SK-N-SH treated with all-trans-retinoic acid at 6 μM for 48 hours (cell line): ENCODE measurements around the gene SLC44A5.

Experiments used
- ATAC-seq: fragments of 200-7000 bp; cut with Tn5 transposase; 3 replicates; pipeline ENCODE4 v1.9.1; 2020; ENCODE audit warnings: mild to moderate bottlenecking, moderate library complexity
- ARNTL ChIP-seq: fragments of 450-650 bp; formaldehyde crosslinking; IDR thresholded peaks from 2 replicates; pipeline ENCODE4 v1.5.0; 2020; ENCODE audit warnings: low read depth, mild to moderate bottlenecking, moderate library complexity, borderline replicate concordance
- BACH2 ChIP-seq: fragments of 250-450 bp; sonication (Bioruptor Pico); IDR thresholded peaks from 2 replicates; pipeline ENCODE4 v1.9.0; 2021; ENCODE audit warnings: mild to moderate bottlenecking, borderline replicate concordance
- CSDC2 ChIP-seq: fragments of 250-450 bp; sonication (Bioruptor Pico); IDR thresholded peaks from 2 replicates; pipeline ENCODE4 v1.5.0; 2020; ENCODE audit warnings: mild to moderate bottlenecking, moderate library complexity
- ESRRG ChIP-seq: fragments of 250-450 bp; sonication (Bioruptor Pico); IDR thresholded peaks from 2 replicates; pipeline ENCODE4 v1.6.1; 2021; ENCODE audit warnings: mild to moderate bottlenecking
- GLIS3 ChIP-seq: fragments of 250-450 bp; sonication (Bioruptor Pico); IDR thresholded peaks from 2 replicates; pipeline ENCODE4 v1.5.0; 2020; ENCODE audit warnings: mild to moderate bottlenecking, moderate library complexity
- ISL1 ChIP-seq: fragments of 250-450 bp; sonication (Bioruptor Pico); IDR thresholded peaks from 2 replicates; pipeline ENCODE4 v2.1.2; 2022; ENCODE audit warnings: mild to moderate bottlenecking, moderate library complexity
- OSR1 ChIP-seq: fragments of 250-450 bp; sonication (Bioruptor Pico); IDR thresholded peaks from 2 replicates; pipeline ENCODE4 v1.8.0; 2022; ENCODE audit warnings: moderate library complexity, mild to moderate bottlenecking, inconsistent platforms
- POU6F1 ChIP-seq: fragments of 250-450 bp; sonication (Bioruptor Pico); IDR thresholded peaks from 2 replicates; pipeline ENCODE4 v1.8.0; 2021; ENCODE audit warnings: low read depth, mild to moderate bottlenecking, moderate library complexity, borderline replicate concordance
- PPARA ChIP-seq: fragments of 250-450 bp; sonication (Bioruptor Pico); IDR thresholded peaks from 2 replicates; pipeline ENCODE4 v1.5.0; 2020; ENCODE audit warnings: mild to moderate bottlenecking, borderline replicate concordance
- RARB ChIP-seq: fragments of 250-450 bp; sonication (Bioruptor Pico); IDR thresholded peaks from 2 replicates; pipeline ENCODE4 v1.8.0; 2021; ENCODE audit warnings: mild to moderate bottlenecking, moderate library complexity
- SNAI2 ChIP-seq: fragments of 250-450 bp; sonication (Bioruptor Pico); IDR thresholded peaks from 2 replicates; pipeline ENCODE4 v1.5.0; 2020; ENCODE audit warnings: mild to moderate bottlenecking, moderate library complexity
- TCF4 ChIP-seq: fragments of 250-450 bp; sonication (Bioruptor Pico); IDR thresholded peaks from 2 replicates; pipeline ENCODE4 v1.8.0; 2021; ENCODE audit warnings: mild to moderate bottlenecking, moderate library complexity, borderline replicate concordance
- TOX ChIP-seq: fragments of 250-450 bp; sonication (Bioruptor Pico); IDR thresholded peaks from 2 replicates; pipeline ENCODE4 v1.8.0; 2021; ENCODE audit warnings: mild to moderate bottlenecking, moderate library complexity, borderline replicate concordance
- ZC3H10 ChIP-seq: fragments of 250-450 bp; sonication (Bioruptor Pico); IDR thresholded peaks from 2 replicates; pipeline ENCODE4 v1.5.1; 2021; ENCODE audit warnings: mild to moderate bottlenecking, moderate library complexity
- ZFP3 ChIP-seq: fragments of 250-450 bp; sonication (Bioruptor Pico); IDR thresholded peaks from 2 replicates; pipeline ENCODE4 v1.5.0; 2020; ENCODE audit warnings: mild to moderate bottlenecking, moderate library complexity
- ZFP30 ChIP-seq: fragments of 450-650 bp; formaldehyde crosslinking; IDR thresholded peaks from 2 replicates; pipeline ENCODE4 v1.5.0; 2022; ENCODE audit warnings: mild to moderate bottlenecking, moderate library complexity
- ZNF70 ChIP-seq: fragments of 450-650 bp; formaldehyde crosslinking; IDR thresholded peaks from 2 replicates; pipeline ENCODE4 v1.5.0; 2020; ENCODE audit warnings: mild to moderate bottlenecking, moderate library complexity
- ZNF8 ChIP-seq: fragments of 450-650 bp; formaldehyde crosslinking; IDR thresholded peaks from 2 replicates; pipeline ENCODE4 v1.5.0; 2020; ENCODE audit warnings: mild to moderate bottlenecking, moderate library complexity
- TF ChIP-seq, protein P1 (sequence below): fragments of 250-450 bp; sonication (Bioruptor Pico); IDR thresholded peaks from 2 replicates; pipeline ENCODE4 v1.5.1; 2020; ENCODE audit warnings: low read depth, mild to moderate bottlenecking, moderate library complexity
- TF ChIP-seq, protein P2 (sequence below): fragments of 250-450 bp; sonication (Bioruptor Pico); IDR thresholded peaks from 2 replicates; pipeline ENCODE4 v1.8.0; 2020; ENCODE audit warnings: mild to moderate bottlenecking, moderate library complexity, borderline replicate concordance
- TF ChIP-seq, protein P3 (sequence below): fragments of 250-450 bp; sonication (Bioruptor Pico); IDR thresholded peaks from 2 replicates; pipeline ENCODE4 v1.5.0; 2020; ENCODE audit warnings: mild to moderate bottlenecking, moderate library complexity
- TF ChIP-seq, protein P4 (sequence below): fragments of 250-450 bp; sonication (Bioruptor Pico); IDR thresholded peaks from 2 replicates; pipeline ENCODE4 v1.5.1; 2021; ENCODE audit warnings: mild to moderate bottlenecking, moderate library complexity

Gene SLC44A5

GRCh38 chr1:75528001-75528400, 82.9 kb downstream of the SLC44A5 start:
- TF ChIP-seq, protein P1, sequence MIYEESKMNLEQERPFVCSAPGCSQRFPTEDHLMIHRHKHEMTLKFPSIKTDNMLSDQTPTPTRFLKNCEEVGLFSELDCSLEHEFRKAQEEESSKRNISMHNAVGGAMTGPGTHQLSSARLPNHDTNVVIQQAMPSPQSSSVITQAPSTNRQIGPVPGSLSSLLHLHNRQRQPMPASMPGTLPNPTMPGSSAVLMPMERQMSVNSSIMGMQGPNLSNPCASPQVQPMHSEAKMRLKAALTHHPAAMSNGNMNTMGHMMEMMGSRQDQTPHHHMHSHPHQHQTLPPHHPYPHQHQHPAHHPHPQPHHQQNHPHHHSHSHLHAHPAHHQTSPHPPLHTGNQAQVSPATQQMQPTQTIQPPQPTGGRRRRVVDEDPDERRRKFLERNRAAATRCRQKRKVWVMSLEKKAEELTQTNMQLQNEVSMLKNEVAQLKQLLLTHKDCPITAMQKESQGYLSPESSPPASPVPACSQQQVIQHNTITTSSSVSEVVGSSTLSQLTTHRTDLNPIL (CRISPR knock-in tag) = no peak
- TF ChIP-seq CSDC2 = no peak
- no peak for TF ChIP-seq TOX (CRISPR knock-in tag)
- no peak for TF ChIP-seq SNAI2 (CRISPR knock-in tag)
- TF ChIP-seq OSR1 (CRISPR knock-in tag) = no peak
- TF ChIP-seq ZNF70 (CRISPR knock-in tag) = no peak
- no peak for TF ChIP-seq ZNF8 (CRISPR knock-in tag)
- no peak for TF ChIP-seq ISL1 (CRISPR knock-in tag)
- no peak for TF ChIP-seq TCF4 (CRISPR knock-in tag)
- TF ChIP-seq POU6F1 (CRISPR knock-in tag) = no peak
- no peak for ATAC-seq

DNA sequence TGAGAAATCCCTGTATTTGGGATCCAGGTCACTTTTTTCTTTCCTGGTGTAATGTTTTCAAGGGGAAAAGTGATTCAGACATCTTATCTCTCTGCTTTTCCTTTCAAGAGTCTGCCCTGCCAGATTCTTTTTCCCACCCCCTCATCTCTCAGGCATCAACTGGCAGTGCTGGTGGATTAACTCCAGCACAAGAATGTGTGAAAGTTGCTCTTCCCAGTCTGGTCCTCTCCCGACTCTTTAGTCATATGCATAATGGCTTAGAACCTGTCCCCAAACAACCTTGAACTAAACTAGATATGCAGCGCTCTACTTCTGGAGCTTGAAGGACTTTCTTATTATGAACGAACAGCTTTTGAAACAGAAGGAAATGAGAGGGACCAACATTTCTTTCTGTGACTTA, 88.5 kb downstream of the SLC44A5 start:
- peak; percentile 76 for ATAC-seq
- TF ChIP-seq ISL1 (CRISPR knock-in tag) = peak; percentile 55; the same call in 1 of the 2 replicates
- TF ChIP-seq BACH2 (CRISPR knock-in tag) = no peak

- TF ChIP-seq PPARA (no peak), ZFP30 (CRISPR knock-in tag) (no peak), ZC3H10 (no peak), TCF4 (CRISPR knock-in tag) (no peak), ISL1 (CRISPR knock-in tag) (no peak), ZFP3 (no peak), CSDC2 (no peak), SNAI2 (CRISPR knock-in tag) (no peak), POU6F1 (CRISPR knock-in tag) (no peak), GLIS3 (CRISPR knock-in tag) (no peak), BACH2 (CRISPR knock-in tag) (no peak), RARB (CRISPR knock-in tag) (no peak), ZNF8 (CRISPR knock-in tag) (no peak), TOX (CRISPR knock-in tag) (no peak), ARNTL (CRISPR knock-in tag) (no peak), OSR1 (CRISPR knock-in tag) (no peak), ESRRG (CRISPR knock-in tag) (no peak)
- TF ChIP-seq, protein P2, sequence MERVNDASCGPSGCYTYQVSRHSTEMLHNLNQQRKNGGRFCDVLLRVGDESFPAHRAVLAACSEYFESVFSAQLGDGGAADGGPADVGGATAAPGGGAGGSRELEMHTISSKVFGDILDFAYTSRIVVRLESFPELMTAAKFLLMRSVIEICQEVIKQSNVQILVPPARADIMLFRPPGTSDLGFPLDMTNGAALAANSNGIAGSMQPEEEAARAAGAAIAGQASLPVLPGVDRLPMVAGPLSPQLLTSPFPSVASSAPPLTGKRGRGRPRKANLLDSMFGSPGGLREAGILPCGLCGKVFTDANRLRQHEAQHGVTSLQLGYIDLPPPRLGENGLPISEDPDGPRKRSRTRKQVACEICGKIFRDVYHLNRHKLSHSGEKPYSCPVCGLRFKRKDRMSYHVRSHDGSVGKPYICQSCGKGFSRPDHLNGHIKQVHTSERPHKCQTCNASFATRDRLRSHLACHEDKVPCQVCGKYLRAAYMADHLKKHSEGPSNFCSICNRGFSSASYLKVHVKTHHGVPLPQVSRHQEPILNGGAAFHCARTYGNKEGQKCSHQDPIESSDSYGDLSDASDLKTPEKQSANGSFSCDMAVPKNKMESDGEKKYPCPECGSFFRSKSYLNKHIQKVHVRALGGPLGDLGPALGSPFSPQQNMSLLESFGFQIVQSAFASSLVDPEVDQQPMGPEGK (CRISPR knock-in tag) = no peak
- TF ChIP-seq, protein P3, sequence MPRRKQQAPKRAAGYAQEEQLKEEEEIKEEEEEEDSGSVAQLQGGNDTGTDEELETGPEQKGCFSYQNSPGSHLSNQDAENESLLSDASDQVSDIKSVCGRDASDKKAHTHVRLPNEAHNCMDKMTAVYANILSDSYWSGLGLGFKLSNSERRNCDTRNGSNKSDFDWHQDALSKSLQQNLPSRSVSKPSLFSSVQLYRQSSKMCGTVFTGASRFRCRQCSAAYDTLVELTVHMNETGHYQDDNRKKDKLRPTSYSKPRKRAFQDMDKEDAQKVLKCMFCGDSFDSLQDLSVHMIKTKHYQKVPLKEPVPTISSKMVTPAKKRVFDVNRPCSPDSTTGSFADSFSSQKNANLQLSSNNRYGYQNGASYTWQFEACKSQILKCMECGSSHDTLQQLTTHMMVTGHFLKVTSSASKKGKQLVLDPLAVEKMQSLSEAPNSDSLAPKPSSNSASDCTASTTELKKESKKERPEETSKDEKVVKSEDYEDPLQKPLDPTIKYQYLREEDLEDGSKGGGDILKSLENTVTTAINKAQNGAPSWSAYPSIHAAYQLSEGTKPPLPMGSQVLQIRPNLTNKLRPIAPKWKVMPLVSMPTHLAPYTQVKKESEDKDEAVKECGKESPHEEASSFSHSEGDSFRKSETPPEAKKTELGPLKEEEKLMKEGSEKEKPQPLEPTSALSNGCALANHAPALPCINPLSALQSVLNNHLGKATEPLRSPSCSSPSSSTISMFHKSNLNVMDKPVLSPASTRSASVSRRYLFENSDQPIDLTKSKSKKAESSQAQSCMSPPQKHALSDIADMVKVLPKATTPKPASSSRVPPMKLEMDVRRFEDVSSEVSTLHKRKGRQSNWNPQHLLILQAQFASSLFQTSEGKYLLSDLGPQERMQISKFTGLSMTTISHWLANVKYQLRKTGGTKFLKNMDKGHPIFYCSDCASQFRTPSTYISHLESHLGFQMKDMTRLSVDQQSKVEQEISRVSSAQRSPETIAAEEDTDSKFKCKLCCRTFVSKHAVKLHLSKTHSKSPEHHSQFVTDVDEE (CRISPR knock-in tag) = no peak
- TF ChIP-seq, protein P4, sequence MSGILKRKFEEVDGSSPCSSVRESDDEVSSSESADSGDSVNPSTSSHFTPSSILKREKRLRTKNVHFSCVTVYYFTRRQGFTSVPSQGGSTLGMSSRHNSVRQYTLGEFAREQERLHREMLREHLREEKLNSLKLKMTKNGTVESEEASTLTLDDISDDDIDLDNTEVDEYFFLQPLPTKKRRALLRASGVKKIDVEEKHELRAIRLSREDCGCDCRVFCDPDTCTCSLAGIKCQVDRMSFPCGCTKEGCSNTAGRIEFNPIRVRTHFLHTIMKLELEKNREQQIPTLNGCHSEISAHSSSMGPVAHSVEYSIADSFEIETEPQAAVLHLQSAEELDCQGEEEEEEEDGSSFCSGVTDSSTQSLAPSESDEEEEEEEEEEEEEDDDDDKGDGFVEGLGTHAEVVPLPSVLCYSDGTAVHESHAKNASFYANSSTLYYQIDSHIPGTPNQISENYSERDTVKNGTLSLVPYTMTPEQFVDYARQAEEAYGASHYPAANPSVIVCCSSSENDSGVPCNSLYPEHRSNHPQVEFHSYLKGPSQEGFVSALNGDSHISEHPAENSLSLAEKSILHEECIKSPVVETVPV (CRISPR knock-in tag) = no peak
- peak; percentile 55 for ATAC-seq
Observed at GRCh38 chr1:75521658-75522057, 89.3 kb downstream of the SLC44A5 start.
